CD14-positive monocyte (primary cell): ENCODE measurements around the gene EPHA6. TPM values are rescaled to one million over a fixed set of nuclear protein-coding genes. Genes with fewer than 3 reads are reported as not detected.

Experiments used
- DNase-seq, 3 donors: peaks; one replicate each; pipeline ENCODE4 v3.0.0-alpha.2; 2011 to 2022
- H2AFZ ChIP-seq: 2 replicates; pipeline ENCODE4 v1.6.0; 2012; ENCODE audit warnings: mild to moderate bottlenecking, low read depth, low read length, inconsistent platforms; ENCODE audit not compliant: insufficient read depth, poor library complexity, severe bottlenecking
- H3K27ac ChIP-seq, 2 donors: 1 replicate in 1 of 2; 2 replicates in 1 of 2; pipeline ENCODE4 v1.5.1; 2012 to 2013; ENCODE audit warnings: low read length in 2 of 2, control low read depth in 1 of 2, inconsistent platforms in 1 of 2, low read depth in 1 of 2, mild to moderate bottlenecking in 1 of 2
- H3K27me3 ChIP-seq, 2 donors: one replicate each; pipeline versions ENCODE4 v1.6.0 to v1.6.1; 2011 to 2013; ENCODE audit warnings: low read length in 2 of 2; ENCODE audit not compliant: control insufficient read depth in 2 of 2, insufficient read depth in 2 of 2
- H3K36me3 ChIP-seq, 2 donors: replicated peaks in 1 of 2; 1 replicate in 1 of 2; 2 replicates in 1 of 2; pipeline versions ENCODE4 v1.5.1 to v1.6.1; 2012 to 2013; ENCODE audit warnings: low read length in 2 of 2, control low read depth in 1 of 2, inconsistent platforms in 1 of 2, mild to moderate bottlenecking in 1 of 2; ENCODE audit not compliant: insufficient read depth in 2 of 2, control insufficient read depth in 1 of 2
- H3K4me1 ChIP-seq, 2 donors: 1 replicate in 1 of 2; 2 replicates in 1 of 2; pipeline versions ENCODE4 v1.5.1 to v1.6.1; 2012 to 2013; ENCODE audit warnings: low read length in 2 of 2, control low read depth in 1 of 2, inconsistent platforms in 1 of 2, mild to moderate bottlenecking in 1 of 2, moderate library complexity in 1 of 2; ENCODE audit not compliant: insufficient read depth in 2 of 2, control insufficient read depth in 1 of 2
- H3K4me2 ChIP-seq: replicated peaks from 2 replicates; pipeline ENCODE3; 2012; ENCODE audit warnings: low read length, moderate library complexity, mild to moderate bottlenecking; ENCODE audit not compliant: poor library complexity, severe bottlenecking; ENCODE audit errors: extremely low read depth
- H3K4me3 ChIP-seq, 3 experiments: fragments of 200-600 bp in 1 of 3; sonication (generic) in 1 of 3; replicated peaks in 1 of 3; 1 replicate in 2 of 3; 2 replicates in 1 of 3; pipeline ENCODE4 v1.5.1; 2011 to 2013; ENCODE audit warnings: low read length in 3 of 3, mild to moderate bottlenecking in 3 of 3, control low read depth in 2 of 3, low read depth in 2 of 3, inconsistent platforms in 1 of 3, moderate library complexity in 1 of 3
- H3K79me2 ChIP-seq: 2 replicates; pipeline ENCODE4 v1.6.0; 2012; ENCODE audit warnings: mild to moderate bottlenecking, control low read depth, inconsistent platforms, low read length, moderate library complexity; ENCODE audit not compliant: insufficient read depth
- H3K9ac ChIP-seq: 2 replicates; pipeline ENCODE4 v1.6.0; 2017; ENCODE audit warnings: low read length, mild to moderate bottlenecking; ENCODE audit not compliant: insufficient read depth, poor library complexity, severe bottlenecking
- H3K9me3 ChIP-seq, 2 donors: replicated peaks in 1 of 2; 1 replicate in 1 of 2; 2 replicates in 1 of 2; pipeline versions ENCODE4 v1.5.1 to v1.6.1; 2012 to 2013; ENCODE audit warnings: low read length in 2 of 2, control low read depth in 1 of 2; ENCODE audit not compliant: control insufficient read depth in 1 of 2, insufficient read depth in 1 of 2
- H4K20me1 ChIP-seq: 2 replicates; pipeline ENCODE4 v1.6.0; 2012; ENCODE audit warnings: mild to moderate bottlenecking, low read length, control low read depth, moderate library complexity; ENCODE audit not compliant: insufficient read depth
- H3K27ac Mint-ChIP-seq, 7 donors: one replicate each; pipeline ENCODE4 v1.8.0; 2020; ENCODE audit warnings: mild to moderate bottlenecking in 7 of 7, mixed read lengths in 7 of 7, moderate library complexity in 6 of 7, inconsistent platforms in 2 of 7
- H3K27me3 Mint-ChIP-seq, 3 donors: one replicate each; pipeline ENCODE4 v1.8.0; 2021 to 2022; ENCODE audit warnings: low read depth in 3 of 3, mild to moderate bottlenecking in 3 of 3, mixed read lengths in 3 of 3, moderate library complexity in 3 of 3, inconsistent platforms in 1 of 3
- H3K36me3 Mint-ChIP-seq, 2 donors: one replicate each; pipeline ENCODE4 v1.8.0; 2020; ENCODE audit warnings: mixed read lengths in 2 of 2, inconsistent platforms in 1 of 2, mild to moderate bottlenecking in 1 of 2
- H3K4me1 Mint-ChIP-seq: one replicate; pipeline ENCODE4 v1.8.0; 2020; ENCODE audit warnings: mild to moderate bottlenecking, mixed read lengths
- H3K4me3 Mint-ChIP-seq, 2 donors: one replicate each; pipeline ENCODE4 v1.8.0; 2020; ENCODE audit warnings: mild to moderate bottlenecking in 2 of 2, mixed read lengths in 2 of 2, moderate library complexity in 1 of 2
- H3K9me3 Mint-ChIP-seq, 7 donors: one replicate each; pipeline ENCODE4 v1.8.0; 2020 to 2022; ENCODE audit warnings: mixed read lengths in 7 of 7, mild to moderate bottlenecking in 6 of 7, moderate library complexity in 6 of 7, inconsistent platforms in 2 of 7
- WGBS: methylation state at CpG from one replicate; pipeline ENCODE4 v1.1.5; 2013; ENCODE audit warnings: missing lambda C conversion rate; ENCODE audit not compliant: insufficient coverage; 5-methylcytosine and 5-hydroxymethylcytosine counted together
- intact Hi-C, 2 donors: fragments of 100-400 bp; cut with micrococcal nuclease; formaldehyde crosslinking; loops; one replicate each; pipeline versions ENCODE4 v1.15.0 to v1.15.1; 2023
- polyA plus RNA-seq, 3 donors: library from polyadenylated mRNA; depleted of rRNA in 1 of 3; unstranded in 2 of 3; stranded (reverse) in 1 of 3; fragments of 300-500 nt in 2 of 3; fragments of >200 nt in 1 of 3; fragmentation: Illumina TruSeq in 2 of 3; gene quantifications; 1 replicate in 2 of 3; 2 replicates in 1 of 3; pipeline ENCODE4 v1.2.3, GENCODE V29; 2012 to 2021
- TF ChIP-seq, protein P1 (sequence below): fragments of 200-600 bp; IDR thresholded peaks from one replicate; pipeline ENCODE4 v1.8.0; 2022; ENCODE audit warnings: antibody characterized with exemption, mild to moderate bottlenecking

EPHA6 gene
- polyA plus RNA-seq, 3 donors: not detected

DNA sequence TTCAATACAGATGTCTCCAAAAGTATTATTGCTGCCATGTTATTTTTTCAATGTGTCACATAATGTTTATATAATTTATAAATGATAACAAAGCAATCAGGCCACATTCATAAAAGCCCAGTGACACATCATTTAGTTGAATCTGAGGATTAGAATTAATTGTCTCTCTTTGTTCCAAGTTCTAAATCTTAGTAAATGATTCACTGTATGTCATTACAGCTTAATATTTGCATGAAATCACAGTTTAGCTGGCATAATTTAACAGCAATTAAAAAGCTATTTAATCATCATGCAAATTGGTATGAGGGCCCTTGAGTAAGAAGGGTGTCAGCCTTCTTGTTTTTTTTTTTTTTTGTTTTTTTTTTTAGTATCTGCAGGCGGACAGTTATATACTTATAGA, 427.0 kb downstream of the EPHA6 start:
- no peak overlapping the region for H3K4me3 ChIP-seq
- TF ChIP-seq, protein P1, sequence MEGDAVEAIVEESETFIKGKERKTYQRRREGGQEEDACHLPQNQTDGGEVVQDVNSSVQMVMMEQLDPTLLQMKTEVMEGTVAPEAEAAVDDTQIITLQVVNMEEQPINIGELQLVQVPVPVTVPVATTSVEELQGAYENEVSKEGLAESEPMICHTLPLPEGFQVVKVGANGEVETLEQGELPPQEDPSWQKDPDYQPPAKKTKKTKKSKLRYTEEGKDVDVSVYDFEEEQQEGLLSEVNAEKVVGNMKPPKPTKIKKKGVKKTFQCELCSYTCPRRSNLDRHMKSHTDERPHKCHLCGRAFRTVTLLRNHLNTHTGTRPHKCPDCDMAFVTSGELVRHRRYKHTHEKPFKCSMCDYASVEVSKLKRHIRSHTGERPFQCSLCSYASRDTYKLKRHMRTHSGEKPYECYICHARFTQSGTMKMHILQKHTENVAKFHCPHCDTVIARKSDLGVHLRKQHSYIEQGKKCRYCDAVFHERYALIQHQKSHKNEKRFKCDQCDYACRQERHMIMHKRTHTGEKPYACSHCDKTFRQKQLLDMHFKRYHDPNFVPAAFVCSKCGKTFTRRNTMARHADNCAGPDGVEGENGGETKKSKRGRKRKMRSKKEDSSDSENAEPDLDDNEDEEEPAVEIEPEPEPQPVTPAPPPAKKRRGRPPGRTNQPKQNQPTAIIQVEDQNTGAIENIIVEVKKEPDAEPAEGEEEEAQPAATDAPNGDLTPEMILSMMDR: no peak
- H3K4me1 ChIP-seq: no peaks in the 10 kb centered on the region
- no peak overlapping the region for H3K9ac ChIP-seq
- Mint-ChIP-seq H3K4me1 (no peaks in the 10 kb centered on the region), H3K27ac (no peak overlapping the region), H3K36me3 (no peaks in the 10 kb centered on the region), H3K9me3 (peaks cover 0 to 3% (median 0%) of the 10 kb centered on the region in 7 donors), H3K4me3 (no peak overlapping the region), H3K27me3 (no peaks in the 10 kb centered on the region)
- H3K79me2 ChIP-seq: no peaks in the 10 kb centered on the region
- no CpG with 5 or more reads among the region's 1 CpG for WGBS
- no peak overlapping the region for H2AFZ ChIP-seq
- intact Hi-C loops: no loop called here
- no peaks in the 10 kb centered on the region for H3K9me3 ChIP-seq
- no peak overlapping the region for H3K4me2 ChIP-seq
- H4K20me1 ChIP-seq: no peaks in the 10 kb centered on the region
- H3K27me3 ChIP-seq: no peaks in the 10 kb centered on the region
- H3K27ac ChIP-seq: no peak overlapping the region
- no peak for DNase-seq
- H3K36me3 ChIP-seq: no peaks in the 10 kb centered on the region

DNA sequence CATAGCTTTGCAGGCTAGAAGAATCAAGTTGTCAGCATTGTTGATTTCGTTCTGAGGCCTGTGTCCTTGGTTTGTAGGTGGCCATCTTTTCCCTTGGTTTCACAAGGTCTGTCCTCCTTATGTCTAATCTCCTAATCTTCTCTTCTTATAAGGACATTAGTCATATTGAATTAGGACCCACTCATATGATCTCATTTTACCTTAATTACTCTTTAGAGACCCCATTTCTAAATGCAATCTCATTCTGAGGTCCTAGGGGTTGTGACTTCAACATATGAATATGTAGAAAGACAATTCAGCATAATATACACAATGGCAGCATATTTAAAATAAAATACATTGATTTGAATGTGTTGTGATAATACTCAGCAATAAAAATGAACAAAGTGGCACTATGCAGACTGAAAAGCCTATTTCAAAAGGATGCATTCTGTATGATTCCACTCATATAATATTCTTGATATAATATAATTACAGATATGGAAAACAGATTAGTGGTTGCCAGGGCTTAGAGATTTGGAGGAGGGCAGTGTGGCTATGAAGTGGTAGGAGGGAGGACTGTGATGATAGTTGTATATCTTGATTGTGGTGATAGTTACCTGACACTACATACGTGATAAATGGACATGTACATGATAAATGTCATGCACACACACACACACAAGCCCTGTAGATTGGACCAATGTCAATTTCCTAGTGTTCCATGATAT, 431.0 kb downstream of the EPHA6 start:
- no peaks in the 10 kb centered on the region for H3K4me1 ChIP-seq
- no peak overlapping the region for H3K4me2 ChIP-seq
- H3K9ac ChIP-seq: no peak overlapping the region
- no peak overlapping the region for H3K4me3 ChIP-seq
- intact Hi-C loops: no loop called here
- Mint-ChIP-seq H3K27ac (no peak overlapping the region), H3K4me3 (no peak overlapping the region), H3K4me1 (no peaks in the 10 kb centered on the region), H3K9me3 (no peaks in the 10 kb centered on the region), H3K36me3 (no peaks in the 10 kb centered on the region), H3K27me3 (no peaks in the 10 kb centered on the region)
- H3K27ac ChIP-seq: no peak overlapping the region
- DNase-seq: no peak
- no peaks in the 10 kb centered on the region for H3K36me3 ChIP-seq
- H2AFZ ChIP-seq: no peak overlapping the region
- H3K79me2 ChIP-seq: no peaks in the 10 kb centered on the region
- H4K20me1 ChIP-seq: no peaks in the 10 kb centered on the region
- H3K27me3 ChIP-seq: no peaks in the 10 kb centered on the region
- TF ChIP-seq, protein P1: no peak
- H3K9me3 ChIP-seq: no peaks in the 10 kb centered on the region
- WGBS: no CpG with 5 or more reads among the region's 2 CpGs
